HG03520 (cell line): ENCODE data around the gene PSMD7.
"Not testable (repeated sequence)": the region's sequence is repeated elsewhere in the genome, so short reads cannot be mapped to it uniquely, and the experiment has no call there.

Source experiments
- ATAC-seq: cut with Tn5 transposase; IDR thresholded peaks from one replicate; pipeline ENCODE4 v1.9.1; 2021; ENCODE audit warnings: mild to moderate bottlenecking, moderate library complexity; ENCODE audit not compliant: unreplicated experiment

PSMD7 gene

GRCh38 chr16:74353038-74353437 lies 56.4 kb downstream of the PSMD7 start:
- not testable (repeated sequence) for ATAC-seq
